B cell (primary cell): ENCODE data around the gene RHOBTB3.

ENCODE experiments used
- CTCF ChIP-seq: fragments of 200-600 bp; IDR thresholded peaks from one replicate; pipeline ENCODE4 v1.8.0; 2022; ENCODE audit warnings: antibody characterized with exemption, mild to moderate bottlenecking
- EZH2 ChIP-seq: IDR thresholded peaks from 2 replicates; pipeline ENCODE4 v1.6.1; 2012; ENCODE audit warnings: borderline replicate concordance, low read depth, mild to moderate bottlenecking, moderate library complexity, low read length; ENCODE audit not compliant: insufficient read depth, poor library complexity, severe bottlenecking

- TF ChIP-seq EZH2: no peak
- TF ChIP-seq CTCF: no peak
These were observed 17.0 kb downstream of the RHOBTB3 start for GRCh38 chr5:95748133-95748532.
